Measurements from ENCODE around the gene CAMK1D.

DNA sequence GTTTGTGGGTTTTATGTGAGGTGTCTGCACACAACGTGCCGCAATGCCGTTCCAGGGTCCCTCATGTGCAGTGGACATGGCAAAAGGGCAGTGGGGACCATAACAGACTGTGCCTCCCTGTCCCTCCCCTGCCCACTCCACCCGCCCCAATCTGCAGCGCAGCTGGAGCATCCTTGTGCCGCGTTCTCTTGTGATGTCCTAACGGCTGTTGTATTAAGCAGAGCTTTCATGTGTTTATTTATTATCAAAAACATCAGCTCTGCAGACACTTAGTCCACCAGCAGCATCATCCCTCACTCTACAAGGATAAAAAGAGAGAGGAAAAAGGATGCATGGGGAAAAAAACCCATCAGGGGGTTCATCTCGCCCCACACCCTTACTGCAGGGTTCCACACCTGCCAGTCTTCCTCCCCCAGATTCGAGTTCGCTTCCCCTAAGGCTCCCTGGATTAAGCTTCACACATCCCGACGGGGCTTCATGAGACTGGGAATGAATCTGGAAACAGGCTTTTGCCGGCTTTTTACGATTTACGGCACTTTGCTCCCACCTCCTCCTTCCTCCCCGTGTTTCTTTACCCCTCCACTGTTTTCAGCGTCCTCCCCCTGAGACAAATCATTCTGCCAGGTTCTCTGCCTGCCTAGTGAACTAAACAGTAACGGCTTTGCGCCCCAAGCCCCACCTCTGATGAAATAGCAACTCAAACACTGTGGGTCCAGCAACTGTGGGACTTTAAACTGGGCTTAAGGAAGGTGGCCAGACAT is 301.4 kb downstream of the CAMK1D start:
- no peak for TF ChIP-seq CTCF (IDR thresholded peaks at IDR 0.05)
- no peak for TF ChIP-seq POLR2A (IDR thresholded peaks at IDR 0.05)
